Small intestine (tissue), 7 donors: ENCODE results near the gene OLFM2. TPM values are rescaled to one million over a fixed set of nuclear protein-coding genes. Genes with fewer than 3 reads are reported as not detected.
A peak's percentile ranks its signal among the peaks of the same experiment; 100 is the strongest.

Experiments
- DNase-seq, 2 donors: peaks; one replicate each; pipeline versions ENCODE4 v3.0.0 to v3.0.0-alpha.2; 2013
- FAIRE-seq: peaks from 2 replicates; lab custom pipeline; 2012; peaks lifted over from hg19 to GRCh38; lab: Jason Lieb, UNC
- H3K27ac ChIP-seq, 3 donors: one replicate each; pipeline ENCODE4 v1.5.1; 2013; ENCODE audit warnings: low read length in 2 of 3, mild to moderate bottlenecking in 2 of 3, control low read depth in 1 of 3, inconsistent platforms in 1 of 3, low read depth in 1 of 3, moderate library complexity in 1 of 3
- H3K27me3 ChIP-seq, 3 donors: one replicate each; pipeline ENCODE4 v1.6.1; 2013; ENCODE audit warnings: low read length in 3 of 3, inconsistent platforms in 1 of 3; ENCODE audit not compliant: control insufficient read depth in 3 of 3, insufficient read depth in 3 of 3
- H3K36me3 ChIP-seq, 3 donors: one replicate each; pipeline ENCODE4 v1.6.1; 2013; ENCODE audit warnings: low read length in 3 of 3, inconsistent platforms in 1 of 3, low read depth in 1 of 3, mild to moderate bottlenecking in 1 of 3, moderate library complexity in 1 of 3; ENCODE audit not compliant: control insufficient read depth in 3 of 3, insufficient read depth in 2 of 3
- H3K4me1 ChIP-seq, 3 donors: one replicate each; pipeline ENCODE4 v1.6.1; 2013; ENCODE audit warnings: low read length in 2 of 3, inconsistent platforms in 1 of 3, low read depth in 1 of 3, mild to moderate bottlenecking in 1 of 3, moderate library complexity in 1 of 3; ENCODE audit not compliant: control insufficient read depth in 3 of 3, insufficient read depth in 2 of 3
- H3K4me3 ChIP-seq, 3 donors: one replicate each; pipeline ENCODE4 v1.5.1; 2013; ENCODE audit warnings: low read length in 3 of 3, control low read depth in 1 of 3, inconsistent platforms in 1 of 3, low read depth in 1 of 3, mild to moderate bottlenecking in 1 of 3, moderate library complexity in 1 of 3
- H3K9me3 ChIP-seq, 2 donors: one replicate each; pipeline ENCODE4 v1.6.1; 2013; ENCODE audit warnings: low read depth in 1 of 2, low read length in 1 of 2; ENCODE audit not compliant: control insufficient read depth in 2 of 2, insufficient read depth in 1 of 2
- WGBS, 3 donors: extraction: QIAGEN DNeasy Blood & Tissue Kit; methylation state at CpG; one replicate each; pipeline ENCODE4 v1.1.7; 2013; 5-methylcytosine and 5-hydroxymethylcytosine counted together
- polyA plus RNA-seq, 4 donors: library from polyadenylated mRNA; stranded (reverse) in 3 of 4; unstranded in 1 of 4; fragments of 200-250 nt in 3 of 4; fragments of 120-200 nt in 1 of 4; gene quantifications; one replicate each; pipeline versions ENCODE4 v1.2.1 to v1.2.3, GENCODE V29; 2013
- donor health status: healthy with polysubstance abuse.
- donor health status: control.
- donor health status: control.
- donor health status: Bipolar disorder and iron deficiency.
- donor health status: healthy.

OLFM2 gene
- polyA plus RNA-seq, 4 donors = 0.45 to 8.4 (median 1.9) TPM

DNA sequence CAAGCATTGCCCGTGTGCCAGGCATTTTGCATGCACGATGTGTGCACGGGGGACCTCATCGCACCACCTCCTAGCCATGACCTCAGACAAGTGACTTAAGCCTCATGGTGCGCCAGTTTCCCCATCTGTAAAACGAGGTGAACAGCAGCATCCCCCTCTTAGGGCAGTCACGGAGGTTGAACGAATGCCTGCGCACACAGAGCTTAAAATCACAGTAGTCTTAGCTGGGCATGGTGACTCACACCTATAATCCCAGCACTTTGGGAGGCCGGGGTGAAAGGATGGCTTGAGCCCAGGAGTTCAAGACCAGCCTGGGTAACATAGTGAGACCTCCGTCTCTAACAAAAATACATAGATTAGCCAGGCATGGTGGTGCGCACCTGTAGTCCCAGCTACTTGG lies 52.6 kb downstream of the OLFM2 start:
- WGBS, 3 donors = 75 to 77% (median 75%) methylated on average over 12 of the region's 12 CpGs

DNA sequence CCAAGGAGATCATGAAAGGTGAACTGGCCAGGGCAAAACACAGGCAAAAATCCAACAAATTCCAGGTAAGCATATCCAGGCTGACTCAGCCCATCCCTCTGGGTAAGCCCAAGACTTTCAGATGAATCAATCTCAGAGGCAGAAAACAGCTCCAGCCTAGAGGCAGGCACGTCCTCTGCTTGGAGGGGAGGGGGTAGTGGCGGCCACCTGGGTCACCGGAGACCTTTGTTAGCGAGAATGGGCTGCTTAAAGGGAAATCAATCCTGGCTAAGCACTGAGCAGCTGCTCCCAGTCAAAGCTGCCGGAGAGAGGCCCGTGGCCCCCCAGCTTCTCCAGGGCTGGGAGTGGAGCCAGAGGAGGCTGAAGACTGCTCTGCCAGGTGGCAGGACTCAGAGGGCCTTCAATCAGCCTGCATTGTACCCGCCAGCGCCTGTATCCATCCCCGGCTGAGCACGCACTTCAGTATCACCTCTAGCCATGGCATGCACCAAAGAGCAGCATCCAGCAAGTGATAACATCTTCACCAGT lies 53.0 kb downstream of the OLFM2 start:
- no peak overlapping the region for H3K27ac ChIP-seq
- no peaks in the 10 kb centered on the region for H3K9me3 ChIP-seq
- FAIRE-seq (no peak), DNase-seq (no peak)
- H3K27me3 ChIP-seq = no peaks in the 10 kb centered on the region
- no peaks in the 10 kb centered on the region for H3K36me3 ChIP-seq
- no peaks in the 10 kb centered on the region for H3K4me1 ChIP-seq
- H3K4me3 ChIP-seq = no peak overlapping the region
- 40 to 49% (median 48%) methylated on average over 10 of the region's 10 CpGs for WGBS, 3 donors

More for the DNA sequence above, 52.6 kb downstream of the OLFM2 start:
- Histone ChIP-seq H3K36me3 (no peaks in the 10 kb centered on the region), H3K9me3 (no peaks in the 10 kb centered on the region), H3K27me3 (no peaks in the 10 kb centered on the region), H3K27ac (no peak overlapping the region), H3K4me1 (no peaks in the 10 kb centered on the region), H3K4me3 (no peak overlapping the region)
- FAIRE-seq (no peak), DNase-seq (no peak)

DNA sequence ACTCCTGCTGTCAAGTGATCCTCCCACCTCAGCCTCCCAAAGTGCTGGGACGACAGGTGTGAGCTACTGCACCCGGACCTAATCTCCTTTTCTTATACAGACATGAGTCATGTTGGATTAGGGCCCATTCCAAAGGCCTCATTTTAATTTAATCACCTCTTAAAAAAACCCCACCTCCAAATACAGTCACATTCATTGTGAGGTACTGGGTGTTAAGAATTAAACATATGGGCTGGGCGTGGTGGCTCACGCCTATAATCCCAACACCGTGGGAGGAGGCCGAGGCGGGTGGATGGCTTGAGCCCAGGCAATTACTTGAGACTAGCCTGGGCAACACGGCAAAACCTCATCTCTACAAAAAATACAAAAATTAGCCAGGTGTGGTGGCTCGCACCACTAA lies 54.6 kb downstream of the OLFM2 start:
- no peak overlapping the region for H3K4me3 ChIP-seq
- no peaks in the 10 kb centered on the region for H3K36me3 ChIP-seq
- WGBS, 3 donors = 14 to 65% (median 41%) methylated on average over 9 of the region's 9 CpGs
- H3K27ac ChIP-seq = no peak overlapping the region
- peaks cover 0 to 3% of the 10 kb centered on the region in 2 donors for H3K9me3 ChIP-seq
- H3K27me3 ChIP-seq = no peaks in the 10 kb centered on the region
- DNase-seq = peak in 1 of 2 donors; percentile 16
- no peak for FAIRE-seq
- H3K4me1 ChIP-seq = no peaks in the 10 kb centered on the region

DNA sequence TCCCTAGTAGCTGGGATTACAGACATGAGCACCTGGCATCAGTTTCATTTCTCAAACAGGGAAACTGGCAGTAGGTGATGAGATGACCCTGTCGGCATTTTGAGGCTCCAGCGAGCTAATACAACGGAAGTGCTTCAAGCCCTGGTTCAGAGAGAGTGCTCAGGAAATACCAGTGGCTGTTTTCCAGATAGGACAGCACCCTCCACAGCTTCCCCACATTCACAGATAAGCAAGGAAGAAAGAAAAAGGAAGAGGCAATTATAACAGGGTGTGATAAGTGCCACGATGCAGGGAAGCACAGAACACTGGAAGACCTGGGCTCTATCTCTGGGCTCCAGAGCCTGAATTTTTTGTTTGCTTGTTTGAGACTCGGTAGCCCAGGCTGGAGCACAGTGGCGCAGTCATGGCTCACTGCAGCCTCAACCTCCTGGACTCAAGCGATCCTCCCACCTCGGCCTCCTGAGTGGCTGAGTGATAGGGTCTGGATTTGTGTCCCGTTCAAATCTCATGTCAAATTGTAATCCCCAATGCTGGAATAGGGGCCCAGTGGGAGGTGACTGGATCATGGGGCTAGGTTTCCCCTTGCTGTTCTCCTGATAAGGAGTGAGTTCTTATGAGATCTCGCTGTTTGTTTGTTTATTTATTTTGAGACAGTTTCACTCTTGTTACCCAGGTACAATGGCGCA lies 57.7 kb downstream of the OLFM2 start:
- H3K36me3 ChIP-seq = no peaks in the 10 kb centered on the region
- H3K4me1 ChIP-seq = no peaks in the 10 kb centered on the region
- FAIRE-seq (no peak), DNase-seq (no peak)
- H3K27ac ChIP-seq = no peak overlapping the region
- no peaks in the 10 kb centered on the region for H3K27me3 ChIP-seq
- WGBS, 3 donors = 76 to 86% (median 85%) methylated on average over 11 of the region's 11 CpGs
- no peak overlapping the region for H3K4me3 ChIP-seq
- H3K9me3 ChIP-seq = peaks cover 0 to 3% of the 10 kb centered on the region in 2 donors

DNA sequence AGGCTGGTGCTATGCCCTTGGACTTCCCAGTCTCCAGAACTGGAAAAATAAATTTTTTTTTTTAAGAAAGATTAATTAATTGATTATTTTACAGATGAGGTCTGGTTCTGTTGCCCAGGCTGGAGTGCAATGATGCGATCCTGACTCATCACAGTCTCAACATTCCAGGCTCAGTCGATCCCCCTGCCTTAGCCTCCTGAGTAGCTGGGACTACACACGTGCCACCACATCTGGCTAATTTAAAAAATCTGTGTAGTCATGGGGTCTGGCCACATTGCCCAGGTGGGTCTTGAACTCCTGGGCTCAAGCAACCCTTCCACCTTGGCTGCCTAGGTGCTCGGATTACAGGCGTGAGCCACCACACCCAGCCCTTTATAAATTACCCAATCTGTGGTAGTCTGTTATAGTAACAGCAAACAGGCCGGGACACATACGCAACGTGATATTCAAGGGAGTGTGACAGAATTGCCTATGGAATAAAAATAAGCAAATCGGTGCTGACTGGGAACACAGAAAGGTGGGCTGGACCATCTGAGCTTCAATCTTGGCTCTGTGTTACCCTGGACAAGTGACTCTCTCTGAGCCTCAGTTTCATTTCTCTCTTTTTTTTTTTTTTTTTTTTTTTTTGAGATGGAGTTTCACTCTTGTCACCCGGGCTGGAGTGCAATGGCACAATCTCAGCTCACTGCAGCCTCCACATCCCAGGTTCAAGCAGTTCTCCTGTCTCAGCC lies 58.4 kb downstream of the OLFM2 start:
- FAIRE-seq = no peak
- H3K9me3 ChIP-seq = peaks cover 0 to 3% of the 10 kb centered on the region in 2 donors
- H3K36me3 ChIP-seq = no peaks in the 10 kb centered on the region
- 85 to 90% (median 86%) methylated on average over 10 of the region's 10 CpGs for WGBS, 3 donors
- no peaks in the 10 kb centered on the region for H3K27me3 ChIP-seq
- H3K4me3 ChIP-seq = no peak overlapping the region
- H3K27ac ChIP-seq = no peak overlapping the region
- H3K4me1 ChIP-seq = no peaks in the 10 kb centered on the region
- DNase-seq = no peak

DNA sequence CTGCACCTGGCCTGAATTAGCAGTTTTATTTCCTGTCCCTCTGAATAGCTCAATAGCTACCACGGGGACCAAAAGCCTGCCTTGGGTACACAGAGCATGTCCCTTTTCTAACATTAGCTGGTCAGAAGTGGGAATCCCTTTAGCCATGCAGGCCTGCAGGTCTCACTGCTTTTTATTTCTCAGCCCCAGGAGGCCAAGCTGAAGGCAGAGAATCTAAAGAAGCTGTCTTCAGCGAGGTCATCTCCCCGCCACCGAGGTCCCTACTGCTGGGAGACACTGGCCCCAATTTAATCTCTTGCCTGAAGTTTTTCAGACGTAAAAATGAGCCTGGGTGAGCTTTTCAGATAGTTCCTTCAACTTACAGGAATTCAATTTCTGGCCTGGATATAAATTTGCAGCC lies 60.5 kb downstream of the OLFM2 start:
- Histone ChIP-seq H3K4me1 (no peaks in the 10 kb centered on the region), H3K27me3 (no peaks in the 10 kb centered on the region), H3K36me3 (no peaks in the 10 kb centered on the region), H3K9me3 (peaks cover 0 to 3% of the 10 kb centered on the region in 2 donors), H3K27ac (no peak overlapping the region), H3K4me3 (no peak overlapping the region)
- DNase-seq = no peak
- WGBS, 3 donors = 72 to 74% (median 73%) methylated on average over 5 of the region's 5 CpGs
- no peak for FAIRE-seq

DNA sequence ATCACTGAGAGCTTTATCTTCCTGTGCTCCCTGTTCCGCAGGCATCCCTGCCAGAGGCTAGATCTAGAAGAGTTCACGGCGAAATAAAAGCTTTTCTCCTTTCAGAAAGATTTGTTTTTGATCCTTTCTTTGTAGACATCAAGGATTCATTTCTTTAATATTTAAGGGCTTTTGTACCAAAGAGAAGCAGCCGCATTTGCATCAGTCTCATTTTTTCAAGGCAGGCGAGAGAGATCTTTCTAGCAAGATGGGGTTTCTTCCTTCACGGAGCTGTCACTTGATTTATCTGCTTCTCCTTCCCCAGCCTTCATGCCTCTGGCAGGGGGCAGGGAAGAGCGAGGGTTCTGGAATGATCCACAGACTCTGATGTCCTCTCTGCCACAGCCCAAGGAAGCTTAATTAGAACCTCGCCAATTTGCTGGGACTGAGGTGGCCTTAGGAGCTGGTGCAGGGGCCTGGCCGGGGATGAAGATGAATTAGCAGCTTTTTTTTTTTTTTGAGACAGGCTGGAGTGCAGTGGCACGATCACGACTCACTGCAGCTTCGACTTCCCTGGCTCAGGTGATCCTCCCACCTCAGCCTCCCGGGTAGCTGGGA lies 61.2 kb downstream of the OLFM2 start:
- H3K27me3 ChIP-seq = no peaks in the 10 kb centered on the region
- H3K9me3 ChIP-seq = peaks cover 0 to 3% of the 10 kb centered on the region in 2 donors
- no peak overlapping the region for H3K4me3 ChIP-seq
- WGBS, 3 donors = 70 to 72% (median 71%) methylated on average over 13 of the region's 13 CpGs
- H3K4me1 ChIP-seq = no peaks in the 10 kb centered on the region
- H3K27ac ChIP-seq = no peak overlapping the region
- no peaks in the 10 kb centered on the region for H3K36me3 ChIP-seq
- no peak for DNase-seq
- FAIRE-seq = no peak

DNA sequence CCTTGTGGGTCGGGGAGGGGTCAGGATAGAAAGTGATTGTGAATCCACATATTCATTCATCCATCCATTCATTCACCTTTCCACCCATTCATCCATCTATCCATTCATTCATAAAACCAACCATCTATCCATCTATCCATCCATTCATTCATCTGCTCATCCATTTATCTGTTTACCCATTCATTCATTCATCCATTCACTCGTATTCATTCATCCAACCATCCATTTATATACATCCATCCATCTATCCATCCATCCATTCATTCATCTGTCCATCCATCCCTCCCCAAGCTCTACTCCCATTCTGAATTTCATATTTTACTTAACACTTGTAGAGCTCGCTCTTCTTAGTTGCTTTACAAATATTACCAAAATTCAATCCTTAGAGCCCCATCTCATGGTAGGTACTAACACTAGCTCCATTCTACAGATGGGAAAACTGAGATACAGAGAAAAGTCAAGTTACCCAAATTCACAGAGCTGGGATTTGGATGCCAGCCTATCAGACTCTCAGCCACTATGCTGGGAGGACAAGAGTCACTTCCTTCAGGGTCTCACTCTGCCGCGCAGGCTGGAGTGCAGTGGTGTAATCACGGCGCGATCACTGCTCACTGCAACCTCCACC lies 63.6 kb downstream of the OLFM2 start:
- Histone ChIP-seq H3K27ac (no peak overlapping the region), H3K4me1 (no peaks in the 10 kb centered on the region), H3K27me3 (no peaks in the 10 kb centered on the region), H3K36me3 (no peaks in the 10 kb centered on the region), H3K9me3 (no peaks in the 10 kb centered on the region), H3K4me3 (no peak overlapping the region)
- FAIRE-seq = no peak
- 92 to 93% (median 92%) methylated on average over 8 of the region's 8 CpGs for WGBS, 3 donors
- DNase-seq = no peak
